GM12878 (cell line): ENCODE results near the gene PHLDA3. TPM values are rescaled to one million over a fixed set of nuclear protein-coding genes. Genes with fewer than 3 reads are reported as not detected.
"Not testable (repeated sequence)": the region's sequence is repeated elsewhere in the genome, so short reads cannot be mapped to it uniquely, and the experiment has no call there.

Experiments
- ATAC-seq: fragments of 200-7000 bp; cut with Tn5 transposase; 3 replicates; pipeline ENCODE4 v1.9.1; 2020; ENCODE audit warnings: mild to moderate bottlenecking, moderate library complexity
- BruUV-seq: library from RNA; stranded (reverse); fragments of 400-500 nt; replicated peaks from 2 replicates; lab custom pipeline; 2021; lab: Mats Ljungman, UMichigan
- CTCF ChIA-PET: fragments of 300-600 bp; sonication (Branson Sonifier 250); formaldehyde crosslinking; extraction: SDS; loops from one replicate; lab custom pipeline; 2021; ENCODE audit warnings: inconsistent platforms; lab: Yijun Ruan, JAX
- POLR2A ChIA-PET: fragments of 350-600 bp; formaldehyde crosslinking; extraction: SDS; loops from one replicate; lab custom pipeline; 2021; ENCODE audit warnings: inconsistent platforms; lab: Charles Lee
- RAD21 ChIA-PET: fragments of 300-600 bp; sonication (Branson Sonifier 250); formaldehyde crosslinking; loops from one replicate; lab custom pipeline; 2023; ENCODE audit warnings: antibody characterized with exemption; ENCODE audit not compliant: unreplicated experiment; lab: Charles Lee
- SMC1A ChIA-PET: fragments of 300-600 bp; sonication (Branson Sonifier 250); formaldehyde crosslinking; loops from one replicate; lab custom pipeline; 2023; ENCODE audit not compliant: unreplicated experiment, uncharacterized antibody; lab: Charles Lee
- DNase-seq: peaks from one replicate; pipeline ENCODE4 v3.0.0-alpha.2; 2011; ENCODE audit warnings: low read depth, low spot score
- FAIRE-seq: peaks from 3 replicates; lab custom pipeline; 2011; peaks lifted over from hg19 to GRCh38; lab: Jason Lieb, UNC
- H2AFZ ChIP-seq: 2 replicates; pipeline ENCODE4 v1.6.0; 2011; ENCODE audit warnings: low read depth, low read length, control low read depth; ENCODE audit not compliant: control insufficient read depth
- H3K27ac ChIP-seq: 2 replicates; pipeline ENCODE4 v1.5.1; 2011; ENCODE audit warnings: control low read depth; ENCODE audit not compliant: control insufficient read depth, insufficient read depth
- H3K27me3 ChIP-seq, 2 experiments: replicated peaks in 1 of 2; 2 replicates each; pipeline versions ENCODE4 v1.6.0 to v1.6.1; 2011; ENCODE audit warnings: low read length in 1 of 2; ENCODE audit not compliant: control insufficient read depth in 2 of 2, insufficient read depth in 2 of 2
- H3K36me3 ChIP-seq, 2 experiments: 2 replicates each; pipeline ENCODE4 v1.5.1; 2011; ENCODE audit warnings: low read length in 1 of 2; ENCODE audit not compliant: control insufficient read depth in 2 of 2, insufficient read depth in 2 of 2
- H3K4me1 ChIP-seq: 2 replicates; pipeline ENCODE4 v1.6.1; 2011; ENCODE audit warnings: mild to moderate bottlenecking, low read length, moderate library complexity, mixed read lengths; ENCODE audit not compliant: control insufficient read depth, insufficient read depth
- H3K4me2 ChIP-seq: 2 replicates; pipeline ENCODE4 v1.6.0; 2011; ENCODE audit warnings: control low read depth; ENCODE audit not compliant: control insufficient read depth, insufficient read depth
- H3K4me3 ChIP-seq: fragments of 200-600 bp; sonication (generic); 2 replicates; pipeline ENCODE4 v1.5.1; 2016
- H3K79me2 ChIP-seq: 2 replicates; pipeline ENCODE4 v1.6.0; 2011; ENCODE audit warnings: low read length; ENCODE audit not compliant: control insufficient read depth, insufficient read depth
- H3K9ac ChIP-seq: 2 replicates; pipeline ENCODE4 v1.8.0; 2011; ENCODE audit warnings: low read length, control low read depth, mixed read lengths; ENCODE audit not compliant: control insufficient read depth, insufficient read depth
- H3K9me3 ChIP-seq: replicated peaks from 3 replicates; pipeline ENCODE4 v1.5.1; 2011; ENCODE audit warnings: mild to moderate bottlenecking, low read length; ENCODE audit not compliant: control insufficient read depth, insufficient read depth
- H4K20me1 ChIP-seq: 2 replicates; pipeline ENCODE4 v1.6.0; 2011; ENCODE audit not compliant: control insufficient read depth, insufficient read depth
- ASH2L ChIP-seq: fragments of 300-600, 200-600 bp; sonication (generic); IDR thresholded peaks from 2 replicates; pipeline ENCODE4 v1.6.1; 2017; ENCODE audit warnings: low read depth, mild to moderate bottlenecking, borderline replicate concordance
- CUX1 ChIP-seq: IDR thresholded peaks from 2 replicates; pipeline ENCODE4 v1.6.1; 2012; ENCODE audit warnings: improper control_type of control experiment, low read depth, low read length; ENCODE audit not compliant: insufficient replicate concordance
- DPF2 ChIP-seq: fragments of 450-650 bp; IDR thresholded peaks from 2 replicates; pipeline ENCODE4 v1.6.1; 2017; ENCODE audit warnings: mild to moderate bottlenecking
- IKZF1 ChIP-seq: fragments of 450-650 bp; conservative IDR thresholded peaks from 2 replicates; pipeline ENCODE4 v1.6.1; 2017; ENCODE audit warnings: antibody characterized with exemption, mild to moderate bottlenecking
- MEF2A ChIP-seq: IDR thresholded peaks from 2 replicates; pipeline ENCODE4 v1.6.1; 2011; ENCODE audit warnings: low read depth, mild to moderate bottlenecking, low read length, moderate library complexity; ENCODE audit not compliant: insufficient read depth
- MEF2B ChIP-seq: fragments of 450-650 bp; IDR thresholded peaks from 2 replicates; pipeline ENCODE4 v1.6.1; 2018; ENCODE audit warnings: mild to moderate bottlenecking, moderate library complexity; ENCODE audit not compliant: partially characterized antibody, poor library complexity, severe bottlenecking
- POU2F2 ChIP-seq: IDR thresholded peaks from 3 replicates; pipeline ENCODE4 v1.6.1; 2011; ENCODE audit warnings: low read depth, mild to moderate bottlenecking, low read length, borderline replicate concordance
- WGBS: methylation state at CpG from one replicate; pipeline ENCODE4 v1.1.6; 2016; ENCODE audit warnings: low lambda C conversion rate; ENCODE audit not compliant: insufficient replicate concordance, insufficient coverage; ENCODE audit errors: missing lambda C conversion rate; 5-methylcytosine and 5-hydroxymethylcytosine counted together
- in situ Hi-C: fragments of 300-500 bp; cut with MboI; formaldehyde crosslinking; loops from 9 replicates; pipeline ENCODE4 v1.14.3; 2018; ENCODE audit warnings: mixed read lengths
- intact Hi-C: fragments of 100-400 bp; cut with micrococcal nuclease; formaldehyde crosslinking; loops from one replicate; pipeline ENCODE4 v1.14.2; 2022; ENCODE audit not compliant: unreplicated experiment
- polyA plus RNA-seq, 11 experiments: library from polyadenylated mRNA; depleted of rRNA in 4 of 11; unstranded in 6 of 11; stranded (reverse) in 5 of 11; fragments of >200 nt; fragmentation: Nextera tagmentation in 4 of 11; fragmentation: Illumina TruSeq in 1 of 11; extraction: Ambion mirVana in 4 of 11; extraction: Trizol in 1 of 11; gene quantifications; 1 replicate in 1 of 11; 2 replicates in 10 of 11; pipeline versions ENCODE4 v1.2.1 to v1.2.3, GENCODE V29; 2011 to 2016; ENCODE audit warnings: inconsistent platforms in 2 of 11, missing spikeins in 2 of 11, low read depth in 1 of 11
- total RNA-seq, 4 experiments: library from RNA; depleted of rRNA in 3 of 4; stranded (reverse); fragments of >200 nt in 3 of 4; fragmentation: Illumina TruSeq in 1 of 4; extraction: Trizol in 1 of 4; gene quantifications; 2 replicates each; pipeline versions ENCODE4 v1.2.1 to v1.2.3, GENCODE V29; 2013 to 2021

Gene PHLDA3
- total and polyA plus RNA-seq, 10 of the 15 experiments (the other 5 are each of a cell fraction or from before 2014, with no cell fraction given), result 0.60 to 57.4 (median 21.8) TPM

- DNase-seq, H3K9me3 ChIP-seq, H4K20me1 ChIP-seq, H3K79me2 ChIP-seq, H3K4me2 ChIP-seq, H3K27ac ChIP-seq, FAIRE-seq, ATAC-seq, H3K36me3 ChIP-seq, H3K27me3 ChIP-seq, H3K9ac ChIP-seq, BruUV-seq, intact Hi-C loops, in situ Hi-C loops, H2AFZ ChIP-seq, H3K4me3 ChIP-seq: not testable (repeated sequence)
- ChIA-PET RAD21 (interaction anchor here (0.7 to 14.2 kb wide), 4 partner anchors 28 to 43 kb away, joined by 3 to 505 read pairs (median 153); partner anchors contain the start of gene CSRP1), SMC1A (interaction anchor here (1.1 to 17.2 kb wide), 5 partner anchors 18 to 43 kb away, joined by 4 to 514 read pairs (median 54); partner anchors contain the start of gene CSRP1), POLR2A (interaction anchor here (1.0 to 4.8 kb wide), 5 partner anchors 11 to 73 kb away, joined by 3 to 59 read pairs (median 15); partner anchors contain the start of gene PHLDA3), CTCF (interaction anchor here (0.6 to 17.1 kb wide), 8 partner anchors 10 to 85 kb away, joined by 3 to 814 read pairs (median 44); partner anchors contain the start of genes CSRP1 and PHLDA3)
- 98% methylated on average over 3 of the region's 3 CpGs for WGBS
- H3K4me1 ChIP-seq, result peaks cover 52% of the 10 kb centered on the region
These were observed 9.7 kb upstream of the PHLDA3 start for GRCh38 chr1:201478666-201479065.

GRCh38 chr1:201476670-201477344 lies 7.8 kb upstream of the PHLDA3 start:
- POLR2A ChIA-PET, result interaction anchor here (0.6 to 2.4 kb wide), 5 partner anchors 10 to 81 kb away, joined by 3 to 5 read pairs (median 5); no protein-coding TSS in a partner anchor
- SMC1A ChIA-PET, result interaction anchor here (0.6 to 17.2 kb wide), 5 partner anchors 21 to 228 kb away, joined by 3 to 514 read pairs (median 54); partner anchors contain the start of gene CSRP1
- Histone ChIP-seq H3K36me3 (no peaks in the 10 kb centered on the region), H3K4me2 (peak overlapping the region; percentile 86), H3K4me3 (peak overlapping the region; percentile 38; the same call in 1 of the 2 replicates), H3K79me2 (no peaks in the 10 kb centered on the region), H3K9ac (no peak overlapping the region), H3K4me1 (peaks cover 34% of the 10 kb centered on the region), H3K27me3 (no peaks in the 10 kb centered on the region), H4K20me1 (no peaks in the 10 kb centered on the region), H3K9me3 (no peaks in the 10 kb centered on the region), H2AFZ (peak overlapping the region; percentile 1; the same call in 1 of the 2 replicates), H3K27ac (peak overlapping the region; percentile 43)
- CTCF ChIA-PET, result interaction anchor here (0.6 to 17.1 kb wide), 7 partner anchors 10 to 684 kb away, joined by 3 to 814 read pairs (median 9); partner anchors contain the start of genes CSRP1 and PTPN7
- DNase-seq, result no peak
- peak; percentile 42 for ATAC-seq
- in situ Hi-C loops (no loop called here), intact Hi-C loops (no loop called here)
- 22% methylated on average over 6 of the region's 6 CpGs for WGBS
- peak; percentile 7 for FAIRE-seq
- BruUV-seq, result no TSS peak
- RAD21 ChIA-PET, result interaction anchor here (0.7 to 14.2 kb wide), 5 partner anchors 11 to 30 kb away, joined by 3 to 505 read pairs (median 3); partner anchors contain the start of gene CSRP1
- TF ChIP-seq DPF2 (0 out of 2 replicates have a peak, but pooled peaks have one; percentile 32), IKZF1 (peak; percentile 74), CUX1 (no peak), MEF2B (peak; percentile 57), ASH2L (no peak), MEF2A (peak; percentile 59; the same call in 1 of the 2 replicates), POU2F2 (no peak)
